ENCODE data around the gene MARCHF6.
"Not testable (repeated sequence)": the region's sequence is repeated elsewhere in the genome, so short reads cannot be mapped to it uniquely, and the experiment has no call there.

The MARCHF6 gene

DNA sequence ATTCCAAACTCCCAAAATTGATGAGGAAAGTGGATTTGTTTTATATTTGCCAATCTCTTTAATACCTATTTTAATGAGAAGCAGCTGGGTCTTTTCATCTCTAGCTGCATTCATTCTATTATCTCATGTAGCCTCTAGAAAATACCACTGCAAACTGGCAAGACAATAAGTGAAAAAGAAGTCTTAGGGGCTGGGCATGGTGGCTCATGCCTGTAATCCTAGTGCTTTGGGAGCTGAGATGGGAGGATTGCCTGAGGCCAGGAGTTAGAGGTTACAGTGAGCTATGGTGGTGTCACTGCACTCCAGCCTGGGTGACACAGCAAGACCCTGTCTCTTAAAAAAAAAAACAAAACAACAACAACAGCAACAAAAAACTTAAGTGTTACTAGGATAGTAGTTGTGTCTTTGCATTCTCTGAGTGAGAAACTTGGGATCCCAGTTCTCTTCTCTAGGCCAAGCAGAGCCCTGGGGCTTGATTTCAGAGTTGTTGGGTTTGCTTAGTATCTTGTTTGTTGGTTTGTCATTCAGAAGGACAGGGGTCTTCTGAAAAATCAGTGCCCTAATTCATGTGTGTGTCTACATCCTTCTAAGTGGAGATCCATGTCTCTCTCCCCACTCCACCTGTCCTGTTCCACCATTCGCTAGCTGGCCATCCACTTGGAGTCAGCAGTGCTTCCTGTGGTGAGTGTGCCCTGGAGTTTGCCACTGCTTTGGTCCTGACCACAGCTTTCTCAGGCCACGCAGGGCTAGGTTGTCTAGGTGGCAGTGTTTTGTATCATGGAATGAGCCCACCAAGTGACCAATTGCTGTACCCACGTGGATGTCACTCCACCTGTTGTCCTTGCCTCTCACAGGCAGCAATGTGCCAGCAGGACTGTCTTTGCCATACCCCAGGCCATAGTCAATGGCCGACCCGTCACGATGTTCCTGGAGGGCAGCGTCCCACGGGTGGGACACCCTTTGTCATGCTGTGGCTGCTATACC, 19.5 kb downstream of the MARCHF6 start:
- Mint-ChIP-seq H3K4me3 (no peak overlapping the region), H3K27me3 (no peaks in the 10 kb centered on the region), H3K4me1 (peaks cover 43% of the 10 kb centered on the region), H3K9me3 (peaks cover 2% of the 10 kb centered on the region), H3K27ac (no peak overlapping the region), H3K36me3 (peaks cover 27% of the 10 kb centered on the region)
- no peak for DNase-seq
- CTCF ChIA-PET = no interaction called here

- peaks cover 42% of the 10 kb centered on the region for H3K4me1 Mint-ChIP-seq
- CTCF ChIA-PET = no interaction called here
- H3K36me3 Mint-ChIP-seq = peaks cover 27% of the 10 kb centered on the region
- DNase-seq = no peak
- H3K9me3 Mint-ChIP-seq = peaks cover 2% of the 10 kb centered on the region
- H3K27me3 Mint-ChIP-seq = no peaks in the 10 kb centered on the region
- no peak overlapping the region for H3K27ac Mint-ChIP-seq
- no peak overlapping the region for H3K4me3 Mint-ChIP-seq
These were observed 20.8 kb downstream of the MARCHF6 start for GRCh38 chr5:10374046-10375022.

- CTCF ChIA-PET, H3K9me3 Mint-ChIP-seq, H3K27ac Mint-ChIP-seq, H3K27me3 Mint-ChIP-seq, DNase-seq, H3K4me3 Mint-ChIP-seq: not testable (repeated sequence)
- H3K4me1 Mint-ChIP-seq = peaks cover 42% of the 10 kb centered on the region
- peaks cover 29% of the 10 kb centered on the region for H3K36me3 Mint-ChIP-seq
These were observed 21.7 kb downstream of the MARCHF6 start for GRCh38 chr5:10375146-10375545.

GRCh38 chr5:10376544-10376943, 23.0 kb downstream of the MARCHF6 start:
- H3K4me3 Mint-ChIP-seq = no peak overlapping the region
- no peak overlapping the region for H3K27ac Mint-ChIP-seq
- peaks cover 2% of the 10 kb centered on the region for H3K9me3 Mint-ChIP-seq
- peaks cover 31% of the 10 kb centered on the region for H3K36me3 Mint-ChIP-seq
- CTCF ChIA-PET = interaction anchor here (0.7 kb wide), 1 partner anchor 8 kb away, joined by 3 read pairs; no protein-coding TSS in a partner anchor
- no peaks in the 10 kb centered on the region for H3K27me3 Mint-ChIP-seq
- DNase-seq = no peak
- H3K4me1 Mint-ChIP-seq = peaks cover 39% of the 10 kb centered on the region

DNA sequence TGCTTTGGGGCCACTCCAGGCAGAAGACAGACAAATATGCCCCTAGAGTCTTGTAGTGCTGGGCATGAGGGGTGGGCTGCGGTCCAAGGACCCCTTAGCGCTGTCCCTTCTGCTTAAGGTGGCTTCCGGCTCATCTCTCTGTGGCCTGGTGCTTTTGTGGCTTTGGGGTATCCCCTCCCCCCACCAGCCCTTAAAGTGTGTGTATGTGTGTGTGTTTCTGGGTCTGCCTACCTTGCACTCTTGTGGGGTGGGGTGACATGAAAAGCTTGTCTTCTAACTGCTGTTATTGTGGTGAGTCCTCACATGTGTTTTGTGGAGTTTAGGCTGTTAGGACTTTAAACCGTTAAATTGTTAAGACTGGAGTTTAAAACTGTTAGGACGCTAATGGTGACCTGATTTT, 23.6 kb downstream of the MARCHF6 start:
- CTCF ChIA-PET = interaction anchor here (0.7 kb wide), 1 partner anchor 9 kb away, joined by 3 read pairs; no protein-coding TSS in a partner anchor
- Mint-ChIP-seq H3K36me3 (peaks cover 36% of the 10 kb centered on the region), H3K4me3 (no peak overlapping the region), H3K4me1 (peaks cover 39% of the 10 kb centered on the region), H3K27ac (no peak overlapping the region), H3K9me3 (peaks cover 2% of the 10 kb centered on the region), H3K27me3 (no peaks in the 10 kb centered on the region)
- no peak for DNase-seq

- H3K36me3 Mint-ChIP-seq = peaks cover 34% of the 10 kb centered on the region
- CTCF ChIA-PET = no interaction called here
- peaks cover 8% of the 10 kb centered on the region for H3K4me1 Mint-ChIP-seq
- no peak overlapping the region for H3K4me3 Mint-ChIP-seq
- no peak overlapping the region for H3K27ac Mint-ChIP-seq
- no peaks in the 10 kb centered on the region for H3K9me3 Mint-ChIP-seq
- DNase-seq = no peak
- no peaks in the 10 kb centered on the region for H3K27me3 Mint-ChIP-seq
These were observed 28.3 kb downstream of the MARCHF6 start for GRCh38 chr5:10381803-10382202.

DNA sequence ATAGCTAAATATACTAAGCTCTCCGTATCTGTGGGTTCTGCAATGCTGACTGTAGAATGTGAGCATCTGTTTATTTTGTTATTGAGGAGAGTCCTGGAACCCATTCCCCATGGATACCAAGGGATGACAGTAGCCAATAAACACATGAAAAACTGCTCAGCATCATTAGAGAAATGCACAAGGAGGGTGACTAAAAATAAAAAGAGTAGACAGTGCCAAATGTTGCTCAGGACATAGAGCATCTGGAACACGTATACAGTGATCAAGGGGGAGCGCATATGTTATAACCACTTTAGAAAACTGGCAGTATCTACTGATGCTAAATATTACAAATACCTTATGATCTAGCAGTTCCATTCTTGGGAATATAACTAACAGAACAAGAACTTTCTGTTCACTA, 31.0 kb downstream of the MARCHF6 start:
- no peaks in the 10 kb centered on the region for H3K27me3 Mint-ChIP-seq
- no peaks in the 10 kb centered on the region for H3K9me3 Mint-ChIP-seq
- H3K4me1 Mint-ChIP-seq = no peaks in the 10 kb centered on the region
- no peak overlapping the region for H3K27ac Mint-ChIP-seq
- H3K36me3 Mint-ChIP-seq = peaks cover 37% of the 10 kb centered on the region
- CTCF ChIA-PET = no interaction called here
- no peak overlapping the region for H3K4me3 Mint-ChIP-seq
- DNase-seq = no peak

DNA sequence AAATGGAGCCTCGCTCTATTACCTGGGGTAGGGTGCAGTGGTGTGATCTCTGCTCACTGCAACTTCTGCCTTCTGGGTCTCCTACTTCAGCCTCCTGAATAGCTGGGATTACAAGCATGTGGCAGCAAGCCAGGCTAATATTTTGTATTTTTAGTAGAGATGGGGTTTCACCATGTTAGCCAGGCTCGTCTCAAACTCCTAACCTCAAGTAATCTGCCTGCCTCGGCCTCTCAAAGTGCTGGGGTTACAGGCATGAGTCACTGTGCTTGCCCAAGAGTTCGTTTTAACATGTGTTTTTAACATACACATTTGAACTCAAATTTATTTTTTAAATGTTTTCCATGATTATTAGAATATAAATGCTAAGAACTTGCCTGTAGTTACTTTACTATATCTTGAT, 34.2 kb downstream of the MARCHF6 start:
- DNase-seq = no peak
- CTCF ChIA-PET = no interaction called here
- no peaks in the 10 kb centered on the region for H3K9me3 Mint-ChIP-seq
- H3K4me1 Mint-ChIP-seq = no peaks in the 10 kb centered on the region
- peaks cover 42% of the 10 kb centered on the region for H3K36me3 Mint-ChIP-seq
- no peaks in the 10 kb centered on the region for H3K27me3 Mint-ChIP-seq
- H3K27ac Mint-ChIP-seq = no peak overlapping the region
- no peak overlapping the region for H3K4me3 Mint-ChIP-seq

DNA sequence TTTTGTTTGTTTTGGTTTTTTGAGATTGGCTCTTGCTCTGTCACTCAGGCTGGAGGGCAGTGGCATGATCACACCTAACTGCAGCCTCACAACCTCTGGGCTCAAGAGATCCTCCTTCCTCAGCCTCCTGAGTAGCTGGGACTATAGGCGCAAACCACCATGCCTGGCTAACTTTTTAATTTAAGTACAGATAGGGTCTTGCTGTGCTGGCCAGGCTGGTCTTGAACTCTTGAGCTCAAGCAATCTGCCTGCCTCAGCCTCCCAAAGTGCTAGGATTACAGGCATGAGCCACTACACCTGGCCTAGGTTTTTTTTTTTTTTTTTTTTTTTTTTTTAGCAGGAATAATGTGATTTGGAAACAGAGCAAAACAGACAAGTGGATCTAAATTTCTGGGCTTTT, 37.6 kb downstream of the MARCHF6 start:
- no peaks in the 10 kb centered on the region for H3K4me1 Mint-ChIP-seq
- H3K9me3 Mint-ChIP-seq = no peaks in the 10 kb centered on the region
- no peak overlapping the region for H3K27ac Mint-ChIP-seq
- CTCF ChIA-PET = no interaction called here
- no peak for DNase-seq
- H3K27me3 Mint-ChIP-seq = no peaks in the 10 kb centered on the region
- no peak overlapping the region for H3K4me3 Mint-ChIP-seq
- peaks cover 46% of the 10 kb centered on the region for H3K36me3 Mint-ChIP-seq

GRCh38 chr5:10392567-10393328, 39.3 kb downstream of the MARCHF6 start:
- H3K27ac Mint-ChIP-seq, H3K4me3 Mint-ChIP-seq, DNase-seq, H3K9me3 Mint-ChIP-seq, H3K4me1 Mint-ChIP-seq, H3K27me3 Mint-ChIP-seq: not testable (repeated sequence)
- H3K36me3 Mint-ChIP-seq = peaks cover 51% of the 10 kb centered on the region
- CTCF ChIA-PET = interaction anchor here (1.5 kb wide), 1 partner anchor 29 kb away, joined by 4 read pairs; no protein-coding TSS in a partner anchor

DNA sequence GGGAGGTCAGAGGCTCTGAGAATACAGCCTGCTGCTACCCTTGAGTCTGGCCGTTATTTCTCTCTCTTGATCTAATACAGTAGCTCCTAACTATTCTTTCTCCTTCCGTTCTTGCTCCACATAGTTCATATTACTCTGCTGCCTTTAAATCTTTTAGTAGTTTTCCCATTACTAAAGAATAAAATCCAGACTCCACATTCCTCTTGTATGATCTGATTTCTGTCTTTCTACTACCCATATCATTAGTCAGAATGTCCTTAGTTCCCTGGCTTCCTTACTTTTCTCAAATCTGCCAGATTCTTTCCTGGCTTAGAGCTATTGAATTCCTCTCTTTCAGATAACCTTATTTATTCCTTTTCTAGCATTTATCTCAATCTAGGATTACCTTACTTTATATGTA, 40.0 kb downstream of the MARCHF6 start:
- Mint-ChIP-seq H3K4me1 (no peaks in the 10 kb centered on the region), H3K9me3 (no peaks in the 10 kb centered on the region), H3K4me3 (no peak overlapping the region), H3K27me3 (no peaks in the 10 kb centered on the region), H3K27ac (no peak overlapping the region), H3K36me3 (peaks cover 55% of the 10 kb centered on the region)
- no peak for DNase-seq
- CTCF ChIA-PET = interaction anchor here (1.5 kb wide), 1 partner anchor 28 kb away, joined by 4 read pairs; no protein-coding TSS in a partner anchor

DNA sequence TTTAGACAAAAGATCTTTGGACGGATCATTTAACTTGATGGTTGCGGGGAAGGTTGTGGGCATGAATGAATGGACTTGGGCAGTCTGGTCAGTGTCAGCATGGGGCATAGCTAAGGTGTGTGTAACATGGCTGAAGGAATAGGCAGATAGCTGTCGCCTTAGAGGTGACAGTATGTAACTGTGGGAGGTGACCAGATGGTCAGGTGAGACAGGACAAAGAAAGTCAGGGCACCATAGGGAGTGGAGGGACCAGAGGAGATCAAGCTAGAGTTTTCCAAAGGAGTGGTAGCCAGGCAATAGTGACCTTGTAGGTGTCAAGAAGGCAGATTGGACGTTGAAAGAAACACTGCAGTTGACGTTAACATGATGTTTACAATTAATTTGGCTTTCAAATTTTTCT, 43.1 kb downstream of the MARCHF6 start:
- Mint-ChIP-seq H3K9me3 (no peaks in the 10 kb centered on the region), H3K4me3 (no peak overlapping the region), H3K27me3 (no peaks in the 10 kb centered on the region), H3K27ac (no peak overlapping the region), H3K4me1 (peaks cover 2% of the 10 kb centered on the region), H3K36me3 (peaks cover 54% of the 10 kb centered on the region)
- CTCF ChIA-PET = no interaction called here
- DNase-seq = no peak

- Mint-ChIP-seq H3K9me3 (no peaks in the 10 kb centered on the region), H3K4me3 (no peak overlapping the region), H3K27ac (no peak overlapping the region), H3K27me3 (no peaks in the 10 kb centered on the region), H3K36me3 (peaks cover 51% of the 10 kb centered on the region), H3K4me1 (peaks cover 2% of the 10 kb centered on the region)
- no peak for DNase-seq
- CTCF ChIA-PET = no interaction called here
These were observed 46.3 kb downstream of the MARCHF6 start for GRCh38 chr5:10399839-10400238.

- Mint-ChIP-seq H3K27me3 (no peaks in the 10 kb centered on the region), H3K27ac (no peak overlapping the region), H3K4me1 (peaks cover 2% of the 10 kb centered on the region), H3K9me3 (no peaks in the 10 kb centered on the region), H3K4me3 (no peak overlapping the region), H3K36me3 (peaks cover 48% of the 10 kb centered on the region)
- CTCF ChIA-PET = no interaction called here
- DNase-seq = no peak
These were observed 46.9 kb downstream of the MARCHF6 start for GRCh38 chr5:10400411-10400810.
